Prostate gland (tissue), 2 donors: ENCODE data around the gene WASHC2A.

Experiments
- CTCF ChIP-seq, 4 experiments: fragments of 200-600 bp in 2 of 4; fragments of 450-650 bp in 2 of 4; sonication (generic) in 2 of 4; IDR thresholded peaks; 1 replicate in 3 of 4; 2 replicates in 1 of 4; pipeline ENCODE4 v1.5.1; 2016 to 2019; ENCODE audit warnings: antibody characterized with exemption in 4 of 4, mild to moderate bottlenecking in 2 of 4, moderate library complexity in 2 of 4
- POLR2A ChIP-seq: fragments of 450-650 bp; IDR thresholded peaks from one replicate; pipeline ENCODE4 v1.6.1; 2016; ENCODE audit warnings: antibody characterized with exemption, mild to moderate bottlenecking

GRCh38 chr10:50067546-50068351, at the start of gene WASHC2A:
- peak in 1 of 4 experiments; percentile 21 for TF ChIP-seq CTCF (IDR thresholded peaks at IDR 0.05)
- peak; percentile 53 for TF ChIP-seq POLR2A
